IMR-90 (cell line): ENCODE results near the gene SLC16A1. TPM values are rescaled to one million over a fixed set of nuclear protein-coding genes. Genes with fewer than 3 reads are reported as not detected.

Experiments
- ATAC-seq: fragments of 200-7000 bp; cut with Tn5 transposase; 2 replicates; pipeline ENCODE4 v1.9.1; 2020; ENCODE audit warnings: low read depth, mild to moderate bottlenecking, moderate library complexity
- BruUV-seq: library from RNA; stranded (reverse); fragments of 400-500 nt; replicated peaks from 2 replicates; lab custom pipeline; 2021; lab: Mats Ljungman, UMichigan
- CTCF ChIA-PET: fragments of 300-600 bp; formaldehyde crosslinking; extraction: SDS; loops from one replicate; lab custom pipeline; 2021; ENCODE audit warnings: antibody characterized with exemption; lab: Yijun Ruan, JAX
- POLR2A ChIA-PET: fragments of 300-600 bp; sonication (Branson Sonifier 250); formaldehyde crosslinking; loops from one replicate; lab custom pipeline; 2022; ENCODE audit warnings: antibody characterized with exemption; ENCODE audit not compliant: unreplicated experiment; lab: Charles Lee
- DNase-seq: peaks from one replicate; pipeline ENCODE4 v3.0.0; 2013
- H2AFZ ChIP-seq: replicated peaks from 2 replicates; pipeline ENCODE3; 2013; ENCODE audit warnings: low read length, mild to moderate bottlenecking; ENCODE audit not compliant: poor library complexity
- H2AK5ac ChIP-seq: 2 replicates; pipeline ENCODE4 v1.6.1; 2013; ENCODE audit warnings: low read depth, low read length, inconsistent platforms
- H2AK9ac ChIP-seq: replicated peaks from 2 replicates; pipeline ENCODE3; 2013; ENCODE audit warnings: mild to moderate bottlenecking, low read depth, low read length, moderate library complexity; ENCODE audit not compliant: poor library complexity
- H2BK120ac ChIP-seq: 2 replicates; pipeline ENCODE4 v1.6.1; 2013; ENCODE audit warnings: low read depth, low read length, inconsistent platforms
- H2BK15ac ChIP-seq: 3 replicates; pipeline ENCODE4 v1.6.1; 2013; ENCODE audit warnings: low read depth, low read length, inconsistent platforms
- H2BK20ac ChIP-seq: 2 replicates; pipeline ENCODE4 v1.6.1; 2013; ENCODE audit warnings: low read depth, mild to moderate bottlenecking, inconsistent platforms, low read length, moderate library complexity
- H2BK5ac ChIP-seq: 2 replicates; pipeline ENCODE4 v1.6.1; 2013; ENCODE audit warnings: mild to moderate bottlenecking, low read depth, low read length, inconsistent platforms; ENCODE audit not compliant: poor library complexity, severe bottlenecking
- H3K14ac ChIP-seq: replicated peaks from 2 replicates; pipeline ENCODE4 v1.6.1; 2013; ENCODE audit warnings: low read depth, low read length, inconsistent platforms
- H3K18ac ChIP-seq: 2 replicates; pipeline ENCODE4 v1.6.1; 2013; ENCODE audit warnings: low read depth, low read length, control low read depth
- H3K23ac ChIP-seq: 2 replicates; pipeline ENCODE4 v1.6.1; 2013; ENCODE audit warnings: low read depth, low read length, inconsistent platforms
- H3K27ac ChIP-seq: 2 replicates; pipeline ENCODE4 v1.5.1; 2013; ENCODE audit warnings: mild to moderate bottlenecking, control low read depth, low read length; ENCODE audit not compliant: insufficient read depth
- H3K27me3 ChIP-seq: 2 replicates; pipeline ENCODE4 v1.6.1; 2013; ENCODE audit warnings: low read length; ENCODE audit not compliant: control insufficient read depth, insufficient read depth
- H3K36me3 ChIP-seq: 2 replicates; pipeline ENCODE4 v1.6.1; 2013; ENCODE audit warnings: low read length, mixed read lengths; ENCODE audit not compliant: control insufficient read depth, insufficient read depth
- H3K4ac ChIP-seq: 2 replicates; pipeline ENCODE4 v1.6.1; 2013; ENCODE audit warnings: low read depth, low read length, inconsistent platforms
- H3K4me1 ChIP-seq: 2 replicates; pipeline ENCODE4 v1.6.1; 2013; ENCODE audit warnings: low read length, mixed read lengths; ENCODE audit not compliant: control insufficient read depth, insufficient read depth
- H3K4me2 ChIP-seq: 2 replicates; pipeline ENCODE4 v1.6.1; 2013; ENCODE audit warnings: low read depth, mild to moderate bottlenecking, control low read depth, low read length, moderate library complexity
- H3K4me3 ChIP-seq: 2 replicates; pipeline ENCODE4 v1.5.1; 2013; ENCODE audit warnings: low read depth, mild to moderate bottlenecking, control low read depth, low read length, moderate library complexity; ENCODE audit not compliant: insufficient read depth
- H3K56ac ChIP-seq: 2 replicates; pipeline ENCODE4 v1.6.1; 2013; ENCODE audit warnings: low read length, inconsistent platforms; ENCODE audit not compliant: insufficient read depth; ENCODE audit errors: extremely low read depth
- H3K79me1 ChIP-seq, 2 experiments: 2 replicates each; pipeline ENCODE4 v1.6.1; 2013; ENCODE audit warnings: low read length in 2 of 2, inconsistent platforms in 1 of 2, low read depth in 1 of 2
- H3K9ac ChIP-seq: 2 replicates; pipeline ENCODE4 v1.6.1; 2013; ENCODE audit warnings: low read depth, low read length, control low read depth
- H3K9me1 ChIP-seq: 2 replicates; pipeline ENCODE4 v1.6.1; 2013; ENCODE audit warnings: low read length, inconsistent platforms; ENCODE audit not compliant: insufficient read depth
- H3K9me3 ChIP-seq: 2 replicates; pipeline ENCODE4 v1.6.1; 2013; ENCODE audit warnings: low read length; ENCODE audit not compliant: control insufficient read depth, insufficient read depth
- H4K20me1 ChIP-seq: 2 replicates; pipeline ENCODE4 v1.6.1; 2013; ENCODE audit warnings: low read length, inconsistent platforms; ENCODE audit not compliant: insufficient read depth
- H4K5ac ChIP-seq: 2 replicates; pipeline ENCODE4 v1.6.1; 2013; ENCODE audit warnings: mild to moderate bottlenecking, low read depth, low read length, control low read depth
- H4K8ac ChIP-seq, 2 experiments: 2 replicates each; pipeline ENCODE4 v1.6.1; 2013; ENCODE audit warnings: low read depth in 2 of 2, low read length in 2 of 2, control low read depth in 1 of 2, inconsistent platforms in 1 of 2
- H4K91ac ChIP-seq: 2 replicates; pipeline ENCODE4 v1.6.1; 2013; ENCODE audit warnings: low read depth, low read length, inconsistent platforms; ENCODE audit not compliant: insufficient read depth
- BHLHE40 ChIP-seq: fragments of 150-350 bp; IDR thresholded peaks from 2 replicates; pipeline ENCODE4 v1.6.1; 2016; ENCODE audit warnings: mild to moderate bottlenecking, low read depth, low read length
- CEBPB ChIP-seq: IDR thresholded peaks from 2 replicates; pipeline ENCODE4 v1.6.1; 2012; ENCODE audit warnings: low read depth, low read length, improper control_type of control experiment
- CHD1 ChIP-seq: IDR thresholded peaks from 2 replicates; pipeline ENCODE4 v1.6.1; 2012; ENCODE audit warnings: low read depth, low read length, improper control_type of control experiment
- ELK1 ChIP-seq: fragments of 150-350 bp; IDR thresholded peaks from 2 replicates; pipeline ENCODE4 v1.6.1; 2016; ENCODE audit warnings: low read depth, mild to moderate bottlenecking, low read length, moderate library complexity, borderline replicate concordance
- FOS ChIP-seq: fragments of 150-350 bp; IDR thresholded peaks from 2 replicates; pipeline ENCODE4 v1.6.1; 2016; ENCODE audit warnings: low read depth, low read length
- MAFK ChIP-seq: IDR thresholded peaks from 2 replicates; pipeline ENCODE4 v1.6.1; 2012; ENCODE audit warnings: low read depth, low read length, improper control_type of control experiment
- MAZ ChIP-seq: IDR thresholded peaks from 2 replicates; pipeline ENCODE4 v1.6.1; 2012; ENCODE audit warnings: low read depth, mild to moderate bottlenecking, low read length, improper control_type of control experiment, moderate library complexity, borderline replicate concordance
- MXI1 ChIP-seq: IDR thresholded peaks from 2 replicates; pipeline ENCODE4 v1.6.1; 2012; ENCODE audit warnings: low read depth, mild to moderate bottlenecking, low read length, moderate library complexity, borderline replicate concordance
- NFE2L2 ChIP-seq: fragments of 150-350 bp; IDR thresholded peaks from 2 replicates; pipeline ENCODE4 v1.6.1; 2016; ENCODE audit warnings: low read depth, mild to moderate bottlenecking, low read length
- POLR2A ChIP-seq: IDR thresholded peaks from 2 replicates; pipeline ENCODE4 v1.6.1; 2012; ENCODE audit warnings: mild to moderate bottlenecking, low read depth, low read length
- RAD21 ChIP-seq: IDR thresholded peaks from 2 replicates; pipeline ENCODE4 v1.6.1; 2012; ENCODE audit warnings: low read length, improper control_type of control experiment
- RCOR1 ChIP-seq: IDR thresholded peaks from 2 replicates; pipeline ENCODE4 v1.6.1; 2012; ENCODE audit warnings: mild to moderate bottlenecking, low read length, improper control_type of control experiment; ENCODE audit not compliant: insufficient replicate concordance
- SMC3 ChIP-seq: fragments of 150-350 bp; IDR thresholded peaks from 2 replicates; pipeline ENCODE4 v1.6.1; 2016; ENCODE audit warnings: low read depth, mild to moderate bottlenecking, antibody characterized with exemption, low read length, moderate library complexity
- USF2 ChIP-seq: fragments of 150-350 bp; IDR thresholded peaks from 2 replicates; pipeline ENCODE4 v1.6.1; 2017; ENCODE audit warnings: mild to moderate bottlenecking, antibody characterized with exemption, low read length, low read depth
- WGBS, 2 experiments: methylation state at CpG; one replicate each; pipeline versions ENCODE4 v1.1.5 to v1.1.7; 2013; ENCODE audit warnings: missing lambda C conversion rate in 2 of 2; ENCODE audit not compliant: insufficient read length in 1 of 2; ENCODE audit errors: extremely low coverage in 2 of 2; 5-methylcytosine and 5-hydroxymethylcytosine counted together
- dilution Hi-C: fragments of 300-500 bp; cut with HindIII; formaldehyde crosslinking; loops from one replicate; pipeline ENCODE4 v1.14.3; 2018; ENCODE audit warnings: low sequenced_read_pairs; ENCODE audit not compliant: unreplicated experiment
- in situ Hi-C: fragments of 300-500 bp; cut with MboI; formaldehyde crosslinking; loops from 3 replicates; pipeline ENCODE4 v1.14.3; 2019; ENCODE audit warnings: low sequenced_read_pairs, inconsistent platforms, mixed read lengths
- intact Hi-C: fragments of 100-400 bp; cut with micrococcal nuclease; formaldehyde crosslinking; loops from 2 replicates; pipeline ENCODE4 v1.10.0; 2022
- polyA plus RNA-seq, 3 experiments: library from polyadenylated mRNA; depleted of rRNA; stranded (reverse); fragments of >200 nt; gene quantifications; 2 replicates each; pipeline ENCODE4 v1.2.3, GENCODE V29; 2012; ENCODE audit warnings: low replicate concordance in 1 of 3
- total RNA-seq: library from RNA; depleted of rRNA; stranded (reverse); fragments of >200 nt; gene quantifications from 2 replicates; pipeline ENCODE4 v1.2.3, GENCODE V29; 2012

The SLC16A1 gene
- total and polyA plus RNA-seq, 2 of the 4 experiments (the other 2 are of a cell fraction): 32.9 to 156 TPM

GRCh38 chr1:112901387-112901786 is 54.6 kb downstream of the SLC16A1 start:
- no TSS peak for BruUV-seq
- Histone ChIP-seq H2AK9ac (no peak overlapping the region), H2BK5ac (no peak overlapping the region), H3K18ac (no peak overlapping the region), H3K23ac (no peak overlapping the region), H3K9me3 (peaks cover 2% of the 10 kb centered on the region), H3K27ac (no peak overlapping the region), H3K36me3 (no peaks in the 10 kb centered on the region), H3K14ac (no peak overlapping the region), H4K5ac (no peak overlapping the region), H3K9me1 (no peaks in the 10 kb centered on the region), H4K8ac (no peak overlapping the region), H4K91ac (no peak overlapping the region), H2BK20ac (no peak overlapping the region), H3K4me1 (peaks cover 6% of the 10 kb centered on the region; the same call in 1 of the 2 replicates), H2AFZ (no peak overlapping the region), H3K9ac (no peak overlapping the region), H3K56ac (no peak overlapping the region), H3K4me3 (no peak overlapping the region), H3K27me3 (no peaks in the 10 kb centered on the region), H2AK5ac (no peak overlapping the region), H2BK15ac (no peak overlapping the region), H2BK120ac (no peak overlapping the region), H4K20me1 (no peaks in the 10 kb centered on the region), H3K4me2 (no peak overlapping the region), H3K79me1 (no peaks in the 10 kb centered on the region), H3K4ac (no peak overlapping the region)
- no peak for ATAC-seq
- in situ Hi-C loops: no loop called here
- ChIA-PET CTCF (interaction anchor here (1.2 kb wide), 1 partner anchor 11 kb away, joined by 3 read pairs; no protein-coding TSS in a partner anchor), POLR2A (no interaction called here)
- intact Hi-C loops: no loop called here
- DNase-seq: no peak
- TF ChIP-seq CEBPB (no peak), USF2 (no peak), MAFK (no peak), MXI1 (no peak), FOS (no peak), SMC3 (no peak), BHLHE40 (no peak), MAZ (no peak), RAD21 (no peak), POLR2A (no peak), ELK1 (no peak), RCOR1 (no peak), CHD1 (no peak), NFE2L2 (no peak)
- no CpG with 5 or more reads among the region's 2 CpGs for WGBS, 2 experiments
- dilution Hi-C loops: no loop called here
